ENCODE data around the gene TMEM45A.
"Not testable (repeated sequence)": the region's sequence is repeated elsewhere in the genome, so short reads cannot be mapped to it uniquely, and the experiment has no call there.

TMEM45A gene

DNA sequence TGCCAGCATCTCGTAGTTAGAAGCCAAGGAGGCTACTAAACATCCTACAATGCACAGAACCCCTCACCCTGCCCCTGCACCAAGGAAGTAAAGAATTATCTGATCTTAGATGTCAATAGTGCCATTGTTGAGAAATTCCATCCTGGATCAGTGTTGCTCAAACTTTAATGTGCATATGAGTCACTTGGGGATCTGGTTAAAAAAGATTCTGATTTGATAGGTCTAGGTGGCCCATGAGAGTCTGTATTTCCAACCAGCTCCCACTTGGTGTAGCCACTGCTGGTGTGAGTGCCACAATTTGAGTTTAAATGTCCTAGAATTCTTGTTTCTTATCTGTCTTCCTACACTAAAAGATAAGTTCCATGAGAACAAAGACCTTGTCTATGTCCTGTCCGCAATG lies 43.7 kb downstream of the TMEM45A start:
- DNase-seq, result no peak

DNA sequence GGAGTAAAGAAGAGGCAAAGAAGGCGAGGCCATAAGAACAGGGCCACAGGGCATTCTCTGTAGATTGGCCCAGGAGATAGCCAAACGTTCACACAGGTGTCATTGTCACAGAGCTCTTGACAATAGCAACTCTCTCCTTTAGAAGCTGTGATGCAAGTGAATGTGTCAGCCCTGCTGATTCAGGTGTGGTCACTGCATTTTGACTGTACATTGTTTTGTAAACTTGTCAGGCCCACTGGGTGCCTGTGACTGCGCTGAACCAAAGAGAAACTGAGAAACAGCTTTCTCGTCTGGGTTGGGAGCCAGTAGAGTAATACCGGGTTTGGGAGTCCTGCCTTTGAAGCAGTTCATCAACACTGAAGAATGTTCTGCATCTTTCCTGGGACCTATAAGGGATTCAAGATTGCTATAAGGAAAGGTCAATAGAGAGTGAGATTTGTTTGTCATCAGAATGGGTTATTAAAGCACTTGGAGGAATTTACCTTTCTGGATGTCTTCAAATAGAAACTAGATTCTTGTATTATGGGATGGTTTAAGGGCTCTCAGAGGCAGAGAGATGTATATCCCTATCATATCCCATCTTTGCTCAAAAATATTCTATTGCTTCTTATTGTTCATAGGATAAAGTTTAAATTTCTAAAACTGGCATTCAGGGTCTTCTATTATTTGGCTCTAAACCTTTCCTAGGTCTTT lies 45.4 kb downstream of the TMEM45A start:
- DNase-seq, result no peak

DNA sequence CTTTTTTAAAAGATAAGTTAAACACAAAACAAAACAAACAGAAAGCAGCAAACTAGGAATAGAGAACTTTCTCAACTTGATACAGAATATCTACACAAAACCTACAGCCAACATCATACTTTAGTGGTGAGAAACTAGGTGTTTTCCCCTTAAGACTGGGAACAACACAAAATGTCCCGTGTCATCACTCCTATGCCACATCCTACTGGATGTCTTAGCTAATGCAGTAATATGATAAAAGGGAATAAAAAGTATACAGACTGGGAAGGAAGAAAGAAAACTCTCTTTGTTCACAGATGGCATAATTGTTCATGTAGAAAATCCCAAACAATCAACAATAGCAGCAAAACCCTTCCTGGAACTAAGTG lies 45.9 kb downstream of the TMEM45A start:
- DNase-seq, result no peak

DNA sequence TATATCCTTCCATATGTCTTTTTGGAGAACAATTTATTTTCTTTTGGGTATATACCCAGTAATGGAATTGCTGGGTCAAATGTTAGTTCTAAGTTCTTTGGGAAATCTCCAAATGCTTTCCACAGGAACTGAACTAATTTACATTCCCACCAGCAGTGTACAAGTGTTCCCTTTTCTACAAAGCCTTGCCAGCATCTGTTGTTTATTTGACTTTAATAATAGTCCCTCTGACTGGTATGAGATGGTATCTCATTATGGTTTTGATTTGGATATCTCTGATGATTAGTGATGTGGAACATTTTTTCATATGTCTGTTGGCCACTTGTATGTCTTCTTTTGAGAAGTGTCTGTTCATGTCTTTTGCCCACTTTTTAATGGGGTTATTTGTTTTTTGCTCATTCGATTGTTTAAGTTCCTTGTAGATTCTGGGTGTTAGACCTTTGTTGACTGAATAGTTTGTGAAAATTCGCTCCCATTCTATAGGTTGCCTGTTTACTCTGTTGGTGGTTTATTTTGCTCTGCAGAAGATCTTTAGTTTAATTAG lies 48.4 kb downstream of the TMEM45A start:
- DNase-seq, result no peak

DNA sequence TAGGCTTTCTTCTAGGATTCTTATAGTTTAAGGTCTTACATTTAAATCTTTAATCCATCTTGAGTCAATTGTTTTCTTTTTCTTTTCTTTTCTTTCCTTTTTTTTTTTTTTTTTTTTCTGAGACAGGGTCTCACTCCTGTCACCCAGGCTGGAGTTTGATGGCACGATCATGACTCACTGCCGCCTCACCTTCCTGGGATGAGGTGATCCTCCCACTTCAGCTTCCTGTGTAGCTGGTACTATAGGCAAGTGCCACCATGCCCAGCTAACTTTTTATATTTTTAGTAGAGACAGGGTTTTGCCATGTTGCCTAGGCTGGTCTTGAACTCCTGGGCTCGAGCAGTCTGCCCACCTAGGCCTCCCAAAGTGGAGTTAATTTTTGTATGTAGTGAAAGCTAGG lies 49.0 kb downstream of the TMEM45A start:
- not testable (repeated sequence) for DNase-seq

DNA sequence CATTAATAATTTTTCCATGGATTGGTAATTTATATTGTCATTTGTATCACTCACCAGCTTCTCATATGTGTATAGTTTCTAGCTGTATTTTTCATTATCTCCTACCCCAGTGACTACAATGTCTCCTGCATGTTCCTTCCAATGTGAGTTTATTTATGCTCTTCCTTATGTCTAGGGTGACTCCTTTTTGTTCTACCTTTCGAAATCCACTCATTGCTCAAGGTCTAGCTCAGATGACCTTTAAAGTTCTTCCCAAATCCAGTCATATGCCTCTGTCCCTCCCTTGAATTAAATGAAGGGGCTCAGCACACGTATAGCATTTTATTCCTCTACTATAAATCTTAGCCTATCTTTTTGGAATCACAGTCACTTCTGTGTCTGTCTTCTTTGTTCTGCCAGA lies 53.0 kb downstream of the TMEM45A start:
- no peak for DNase-seq

DNA sequence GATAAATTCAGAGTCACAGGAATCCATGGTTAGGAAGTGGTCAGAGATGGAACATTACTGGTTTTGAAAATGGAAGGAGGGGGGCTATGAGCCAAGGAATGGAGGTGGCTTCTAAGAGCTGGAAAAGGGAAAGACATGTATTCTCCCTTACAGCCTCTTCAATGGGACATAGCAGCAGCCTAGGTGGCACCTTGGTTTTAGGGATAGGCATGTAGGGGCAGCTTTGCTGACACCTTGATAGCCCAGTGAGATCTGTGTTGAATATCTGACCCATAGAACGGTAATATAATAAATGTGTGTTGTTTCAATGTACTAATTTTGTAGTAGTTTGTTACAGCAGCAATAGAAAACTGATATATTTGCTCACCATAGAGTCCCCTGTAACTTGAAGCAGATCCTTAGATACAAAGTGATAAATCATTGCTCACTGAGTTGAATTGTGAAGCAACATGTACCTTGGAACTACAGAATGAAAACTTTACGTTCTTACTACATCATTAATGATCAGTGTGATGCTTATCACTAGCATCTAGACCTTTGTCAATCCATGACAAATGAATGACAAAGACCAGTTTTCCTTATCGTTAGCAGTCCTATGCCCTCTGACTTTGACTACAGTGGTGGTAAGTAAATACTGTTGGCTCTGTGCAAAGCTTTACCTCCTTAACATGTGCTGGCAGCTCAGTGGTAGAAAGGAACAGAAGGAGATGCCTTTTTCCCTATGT lies 53.8 kb downstream of the TMEM45A start:
- no peak for DNase-seq

DNA sequence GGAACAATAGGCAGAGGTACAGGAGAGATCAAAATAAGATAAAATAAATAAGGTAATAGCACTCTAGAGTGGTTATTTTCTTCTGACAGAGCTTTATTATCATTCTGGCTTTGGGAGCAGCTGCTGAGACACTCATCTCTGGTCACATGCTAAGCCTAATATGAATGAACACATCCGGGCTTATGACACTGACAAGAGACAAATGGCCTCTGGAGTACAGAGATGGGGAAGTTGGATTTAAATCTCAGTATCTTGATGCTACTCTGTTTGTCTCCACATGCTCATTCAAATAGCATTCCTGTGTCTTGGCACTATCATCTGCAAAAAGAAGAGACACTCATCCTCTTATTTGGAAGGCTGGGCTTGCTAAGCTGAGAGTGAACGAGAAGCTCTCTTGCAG lies 55.6 kb downstream of the TMEM45A start:
- DNase-seq, result no peak

DNA sequence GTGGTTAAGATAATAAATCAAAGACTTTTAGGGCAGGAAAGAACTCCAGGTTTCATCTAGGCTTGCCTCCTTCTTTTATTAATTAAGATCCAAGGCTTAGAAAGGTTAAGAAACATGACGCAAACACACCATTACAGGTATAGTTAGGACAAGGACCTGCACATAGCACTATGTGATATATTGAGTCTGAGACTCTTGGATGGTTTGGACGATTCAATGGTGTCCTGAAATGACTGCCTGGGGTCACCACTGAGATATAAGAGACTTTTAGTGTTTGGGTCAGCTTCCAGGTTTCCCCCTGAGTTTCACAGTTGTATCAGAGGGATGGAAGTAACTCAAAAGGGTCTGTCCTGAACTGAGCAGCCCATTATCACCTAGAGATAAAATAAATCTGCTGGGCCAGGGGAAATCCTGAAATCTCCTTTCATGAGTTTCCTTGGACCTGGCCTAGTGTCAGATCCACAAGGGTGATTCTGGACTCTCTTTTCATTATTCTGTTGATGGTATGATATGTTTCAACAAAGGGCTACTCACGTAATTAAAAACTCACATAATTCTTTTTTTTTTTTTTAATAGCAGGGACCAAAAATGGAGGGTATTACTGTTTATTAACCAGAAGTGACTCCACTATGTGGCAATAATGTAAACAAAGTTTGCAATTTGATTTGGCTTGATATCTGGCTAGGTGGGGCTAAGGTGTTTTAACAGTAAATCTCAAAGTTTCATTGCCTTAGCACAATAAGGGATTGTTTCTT lies 61.4 kb downstream of the TMEM45A start:
- DNase-seq, result no peak

DNA sequence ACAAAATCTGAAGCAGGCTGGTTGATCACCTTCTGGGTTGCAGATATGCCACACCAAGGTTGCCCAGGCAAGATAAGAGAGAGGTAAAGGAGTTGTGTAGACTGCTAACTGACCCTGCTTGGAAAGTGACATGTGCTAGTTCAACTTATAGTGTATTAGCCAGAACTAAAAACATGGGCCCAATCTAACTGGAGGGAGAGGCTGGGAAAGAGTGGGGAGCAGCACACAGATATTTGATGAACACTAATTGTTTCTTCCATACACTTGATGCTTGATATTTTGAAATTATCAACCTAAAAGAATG lies 61.9 kb downstream of the TMEM45A start:
- DNase-seq, result no peak

DNA sequence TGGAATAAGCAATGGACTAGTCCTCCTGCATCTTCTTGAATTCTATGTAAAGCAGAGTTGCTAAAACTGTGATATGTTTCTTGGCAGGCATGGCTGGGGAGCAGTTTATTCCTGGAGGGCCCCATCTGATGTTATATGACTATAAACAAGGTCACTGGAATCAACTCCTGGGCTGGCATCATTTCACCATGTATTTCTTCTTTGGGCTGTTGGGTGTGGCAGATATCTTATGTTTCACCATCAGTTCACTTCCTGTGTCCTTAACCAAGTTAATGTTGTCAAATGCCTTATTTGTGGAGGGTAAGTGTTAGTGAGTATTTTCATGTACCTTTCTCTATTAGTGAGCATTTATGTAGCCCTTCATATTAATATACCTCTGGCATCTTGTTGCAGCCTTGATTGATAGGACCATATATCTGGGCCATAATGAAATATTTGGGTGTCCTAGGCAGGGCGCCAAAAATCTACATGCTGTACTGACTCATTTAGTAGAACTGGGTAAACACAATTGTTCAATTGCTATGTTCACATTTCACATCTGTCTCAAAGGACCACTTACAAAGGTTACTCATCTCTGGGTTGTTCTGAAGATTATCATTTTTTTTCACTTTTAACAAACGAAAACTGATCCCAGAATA lies 64.4 kb downstream of the TMEM45A start:
- peak; percentile 80 for DNase-seq

DNA sequence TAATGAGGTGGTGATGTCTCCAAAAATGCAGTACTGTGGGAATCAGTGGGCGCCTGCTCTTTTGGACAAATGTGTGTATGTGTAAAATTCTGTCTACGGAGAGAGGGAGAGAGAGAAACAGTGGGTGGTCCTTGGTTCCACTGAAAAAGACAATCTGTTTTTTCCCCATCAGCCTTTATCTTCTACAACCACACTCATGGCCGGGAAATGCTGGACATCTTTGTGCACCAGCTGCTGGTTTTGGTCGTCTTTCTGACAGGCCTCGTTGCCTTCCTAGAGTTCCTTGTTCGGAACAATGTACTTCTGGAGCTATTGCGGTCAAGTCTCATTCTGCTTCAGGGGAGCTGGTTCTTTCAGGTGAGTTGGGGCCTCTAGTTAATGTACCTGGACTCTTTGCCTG lies 65.8 kb downstream of the TMEM45A start:
- no peak for DNase-seq

DNA sequence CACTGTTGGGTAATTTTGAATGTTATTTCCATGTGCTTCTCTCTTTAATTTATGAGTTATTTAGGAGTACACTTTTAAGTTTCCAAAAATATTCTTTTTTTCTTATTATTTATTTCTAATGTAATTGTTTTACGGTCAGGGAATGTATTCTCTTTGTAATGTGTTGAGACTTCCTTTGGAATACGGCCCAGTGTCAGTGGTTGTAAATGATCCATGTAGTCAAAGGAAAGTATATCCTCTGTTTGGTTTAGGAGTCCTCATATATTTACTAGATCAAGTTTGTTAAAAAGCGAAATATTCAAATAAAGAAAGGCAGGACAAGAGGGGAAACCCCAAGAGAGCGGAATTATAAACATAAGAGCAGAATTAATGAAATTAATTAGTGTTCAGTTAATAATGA lies 68.0 kb downstream of the TMEM45A start:
- DNase-seq, result no peak

DNA sequence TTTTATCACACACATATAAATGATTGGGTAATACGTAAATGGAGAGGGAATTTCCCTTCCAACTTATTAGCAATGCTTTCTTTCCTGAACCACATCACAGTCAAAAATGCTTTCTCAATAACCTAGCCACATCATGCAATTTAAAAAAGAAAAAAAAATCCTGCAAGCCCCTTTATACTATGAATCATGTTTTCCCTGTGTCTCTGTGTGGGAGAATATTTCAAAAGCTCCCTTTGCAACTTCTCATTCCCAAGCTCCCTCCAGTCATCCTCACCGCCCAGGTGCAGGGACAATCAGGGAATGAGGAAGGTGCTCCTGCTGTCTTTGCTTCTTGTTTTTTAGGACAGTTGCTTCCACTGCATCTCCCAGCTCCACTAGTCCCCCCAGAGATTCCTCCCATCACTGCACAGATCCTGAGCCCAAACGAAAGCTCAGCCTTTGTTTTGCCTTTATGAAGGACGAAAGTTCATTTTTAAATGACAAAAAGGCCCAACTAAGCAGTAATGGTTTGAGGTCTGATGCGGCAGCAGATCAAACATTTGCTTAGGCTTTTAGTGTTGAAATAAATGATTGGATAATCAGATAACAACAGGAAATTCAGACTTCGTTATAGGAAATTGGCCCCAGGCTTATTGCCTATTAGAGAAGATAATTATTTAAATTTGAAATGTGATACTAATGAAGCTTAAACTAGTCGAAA lies 69.2 kb downstream of the TMEM45A start:
- peak; percentile 83 for DNase-seq

DNA sequence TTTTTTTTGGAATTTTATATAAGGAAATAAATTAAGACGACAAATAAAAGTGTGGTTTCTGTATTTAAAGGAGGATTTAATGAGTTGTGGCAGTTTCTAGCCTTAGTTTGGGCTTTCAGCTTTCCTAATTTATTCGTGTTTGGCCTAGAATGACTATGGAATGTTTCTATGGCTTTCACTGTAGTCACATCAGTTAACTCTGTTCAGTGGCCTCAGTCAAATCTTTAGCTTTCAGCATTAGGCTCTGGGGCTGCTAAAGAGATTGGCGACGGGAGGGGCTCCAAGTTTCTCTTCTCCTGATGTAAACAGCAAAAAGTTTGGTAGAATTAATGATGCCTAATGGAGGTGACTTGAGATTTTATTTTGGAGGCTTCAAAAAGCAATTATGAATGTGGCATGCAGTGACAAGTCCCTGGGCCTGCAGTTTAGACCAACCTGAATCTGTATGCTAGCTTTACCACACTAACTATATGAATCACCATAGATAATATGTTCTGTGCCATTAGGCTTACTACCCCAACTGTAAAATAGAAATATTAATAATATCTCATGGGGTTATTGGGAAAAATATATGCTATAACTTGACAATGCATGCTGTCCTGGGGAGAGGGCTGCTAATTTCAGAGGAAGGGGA lies 69.9 kb downstream of the TMEM45A start:
- peak; percentile 23 for DNase-seq

DNA sequence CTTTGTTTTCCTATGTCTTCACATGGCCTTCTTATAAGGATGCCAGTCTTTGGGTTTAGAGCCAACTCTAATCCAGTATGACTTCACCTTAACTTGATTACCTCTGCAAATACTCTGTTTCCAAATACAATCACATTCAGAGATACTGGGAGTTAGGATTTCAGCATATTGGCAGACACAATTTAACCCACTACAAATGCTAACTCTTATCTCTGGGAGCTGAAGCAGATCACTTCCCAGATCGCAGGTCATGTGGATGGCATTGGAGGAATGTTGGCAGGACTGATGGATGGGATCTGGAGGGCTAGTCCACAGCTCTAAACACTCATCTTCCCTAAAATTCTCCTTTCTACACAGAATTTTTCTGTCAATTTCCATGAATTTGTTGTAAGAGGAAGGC lies 70.8 kb downstream of the TMEM45A start:
- no peak for DNase-seq

DNA sequence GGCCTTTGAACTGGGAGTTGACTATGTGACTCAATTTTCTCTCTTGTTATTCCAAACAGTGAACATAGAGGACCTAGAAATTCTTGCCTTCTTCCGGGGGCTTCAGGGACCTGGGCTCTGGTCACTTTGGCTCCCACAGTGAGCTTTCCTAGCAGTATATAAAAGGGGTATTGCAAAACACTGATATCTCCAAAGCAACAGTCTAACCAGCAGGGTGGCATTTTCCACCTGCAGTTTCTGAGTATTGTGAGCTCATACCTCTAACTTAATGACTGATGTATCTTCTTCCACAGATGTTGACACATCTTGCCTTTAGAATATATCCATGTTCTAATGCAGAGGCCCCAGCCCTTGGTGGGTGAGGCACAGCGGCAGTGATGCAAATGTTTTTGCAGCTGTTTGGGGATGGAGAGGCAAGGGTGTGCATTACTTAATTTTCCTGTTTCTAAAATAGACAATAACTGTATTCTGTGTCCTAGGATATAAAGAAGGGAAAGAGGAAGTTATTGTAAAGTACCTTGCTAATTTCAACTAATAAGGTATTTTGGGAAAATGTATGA lies 71.3 kb downstream of the TMEM45A start:
- DNase-seq, result no peak

DNA sequence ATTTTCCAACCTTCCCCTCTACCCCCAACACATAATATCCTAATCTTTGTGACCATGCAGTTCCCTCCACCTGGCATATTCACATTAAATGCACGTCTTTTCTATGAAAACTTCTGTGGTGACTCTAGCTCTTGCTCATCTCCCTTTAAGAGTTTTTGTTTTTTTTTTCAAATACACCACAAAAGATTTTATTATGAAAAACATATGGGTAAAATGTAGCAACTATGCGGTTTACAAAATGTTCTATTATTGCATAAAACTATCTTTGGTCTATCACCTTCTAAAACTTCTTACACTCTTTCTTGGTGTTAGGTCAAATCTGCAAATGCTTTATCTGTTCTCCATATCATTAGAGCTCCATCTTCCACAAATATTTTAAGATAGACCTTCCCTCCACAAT lies 78.4 kb downstream of the TMEM45A start:
- no peak for DNase-seq

DNA sequence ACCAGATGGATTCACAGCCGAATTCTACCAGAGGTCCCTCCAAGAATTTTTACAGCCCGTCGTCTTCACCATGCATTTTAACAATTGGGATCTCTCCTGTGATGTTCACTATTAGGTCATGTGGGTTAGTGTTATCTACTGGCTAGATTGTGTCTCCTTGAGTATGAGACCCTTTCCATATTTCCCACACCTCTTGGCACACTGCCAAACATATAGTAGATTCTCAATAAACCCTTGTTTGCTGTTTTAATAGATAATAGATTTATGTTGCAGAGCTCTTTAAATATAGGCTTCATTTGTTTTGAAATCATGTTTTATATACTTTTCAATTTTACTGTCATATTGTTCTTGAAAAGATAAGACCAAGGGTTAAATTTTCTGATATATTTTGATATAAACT lies 82.1 kb downstream of the TMEM45A start:
- no peak for DNase-seq

DNA sequence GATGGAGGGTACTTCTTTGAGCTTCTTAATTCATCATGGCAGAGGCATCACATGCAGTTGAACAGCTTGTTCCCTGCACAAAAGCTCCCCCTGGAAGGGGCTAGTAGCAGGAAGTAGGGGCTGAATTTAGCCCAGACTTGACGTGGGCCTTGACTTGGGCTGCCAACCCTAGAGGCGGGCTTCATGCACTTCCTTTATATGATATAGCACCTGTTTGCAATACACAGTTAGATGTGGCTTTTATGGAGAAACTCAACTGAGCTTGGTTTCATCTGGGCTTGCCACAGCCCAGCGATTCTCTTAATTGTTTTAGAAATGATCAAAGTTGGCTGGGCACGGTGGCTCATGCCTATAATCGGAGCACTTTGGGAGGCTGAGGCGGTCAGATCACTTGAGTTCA lies 83.3 kb downstream of the TMEM45A start:
- DNase-seq, result no peak

DNA sequence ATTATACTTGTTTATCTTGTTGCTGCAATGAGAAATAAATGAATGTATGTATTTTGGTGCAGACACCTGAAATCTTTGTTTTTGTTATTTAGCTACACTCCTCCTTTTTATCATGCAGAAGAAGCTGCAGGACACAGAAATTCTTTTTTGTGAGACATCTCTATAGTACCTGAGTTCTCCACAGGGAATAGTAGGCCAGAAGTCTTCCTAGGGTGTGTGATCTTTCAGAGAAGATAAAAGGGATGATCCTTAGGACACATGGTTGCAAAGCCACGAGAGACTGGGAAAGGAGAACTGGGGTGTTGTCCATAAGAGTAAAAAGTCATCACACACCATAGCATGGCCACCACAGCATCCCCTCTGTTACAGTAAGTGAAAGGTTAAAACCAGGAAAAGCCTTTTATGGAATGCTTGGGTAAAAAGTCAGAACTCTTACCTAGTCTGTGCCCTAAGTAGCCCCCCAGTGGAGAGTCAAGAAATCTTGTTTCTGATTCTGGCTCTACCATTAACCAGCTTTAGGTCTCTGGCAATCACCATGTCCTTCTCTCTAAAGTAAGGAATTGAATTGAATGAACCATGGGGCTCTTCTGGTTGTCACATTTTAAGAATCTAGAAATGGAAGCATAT lies 85.1 kb downstream of the TMEM45A start:
- DNase-seq, result no peak

DNA sequence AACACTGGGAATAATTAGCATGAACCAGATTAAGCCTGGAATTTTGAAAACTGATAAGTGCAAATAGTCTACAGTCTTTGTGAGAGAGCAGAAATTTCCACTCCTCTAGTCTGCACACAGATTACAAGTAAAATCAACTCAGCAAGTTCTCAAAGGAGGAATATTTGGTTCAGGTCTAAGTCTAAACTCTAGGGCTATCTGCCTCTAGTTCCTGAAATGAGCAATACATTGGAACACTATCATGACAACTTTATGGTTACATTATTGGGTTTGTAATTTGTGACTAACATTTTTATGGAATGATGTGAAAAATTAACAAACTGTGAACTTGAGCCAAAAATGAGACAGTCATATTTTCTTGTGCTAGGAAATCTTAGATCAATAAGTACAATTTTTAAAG lies 86.2 kb downstream of the TMEM45A start:
- no peak for DNase-seq
